Measurements from ENCODE around the gene TMEM52B.

TMEM52B gene

GRCh38 chr12:10236720-10237119 is 57.9 kb downstream of the TMEM52B start:
- TF ChIP-seq CTCF (IDR thresholded peaks at IDR 0.05; ENCODE audit: low read depth, low read length, missing control alignments): no peak
- DNase-seq (ENCODE audit: extremely low read depth, low read depth): no peak
- no peak overlapping the region for H3K4me3 ChIP-seq (replicated peaks; ENCODE audit: low read depth, low read length)

- H3K4me3 ChIP-seq (replicated peaks; ENCODE audit: low read depth, low read length): no peak overlapping the region
- DNase-seq (ENCODE audit: extremely low read depth, low read depth): no peak
- no peak for TF ChIP-seq CTCF (IDR thresholded peaks at IDR 0.05; ENCODE audit: low read depth, low read length, missing control alignments)
Measured at GRCh38 chr12:10238526-10238925, 59.7 kb downstream of the TMEM52B start.

- no peak overlapping the region for H3K4me3 ChIP-seq (replicated peaks; ENCODE audit: low read depth, low read length)
- TF ChIP-seq CTCF (IDR thresholded peaks at IDR 0.05; ENCODE audit: low read depth, low read length, missing control alignments): no peak
- no peak for DNase-seq (ENCODE audit: extremely low read depth, low read depth)
Measured at GRCh38 chr12:10241290-10241689, 62.5 kb downstream of the TMEM52B start.
